GM18909 (cell line): ENCODE results near the gene FAM117B.
"Not testable (repeated sequence)": the region's sequence is repeated elsewhere in the genome, so short reads cannot be mapped to it uniquely, and the experiment has no call there.

Experiments used
- ATAC-seq: cut with Tn5 transposase; IDR thresholded peaks from one replicate; pipeline ENCODE4 v1.9.1; 2021; ENCODE audit warnings: mild to moderate bottlenecking; ENCODE audit not compliant: unreplicated experiment, poor library complexity

The FAM117B gene

DNA sequence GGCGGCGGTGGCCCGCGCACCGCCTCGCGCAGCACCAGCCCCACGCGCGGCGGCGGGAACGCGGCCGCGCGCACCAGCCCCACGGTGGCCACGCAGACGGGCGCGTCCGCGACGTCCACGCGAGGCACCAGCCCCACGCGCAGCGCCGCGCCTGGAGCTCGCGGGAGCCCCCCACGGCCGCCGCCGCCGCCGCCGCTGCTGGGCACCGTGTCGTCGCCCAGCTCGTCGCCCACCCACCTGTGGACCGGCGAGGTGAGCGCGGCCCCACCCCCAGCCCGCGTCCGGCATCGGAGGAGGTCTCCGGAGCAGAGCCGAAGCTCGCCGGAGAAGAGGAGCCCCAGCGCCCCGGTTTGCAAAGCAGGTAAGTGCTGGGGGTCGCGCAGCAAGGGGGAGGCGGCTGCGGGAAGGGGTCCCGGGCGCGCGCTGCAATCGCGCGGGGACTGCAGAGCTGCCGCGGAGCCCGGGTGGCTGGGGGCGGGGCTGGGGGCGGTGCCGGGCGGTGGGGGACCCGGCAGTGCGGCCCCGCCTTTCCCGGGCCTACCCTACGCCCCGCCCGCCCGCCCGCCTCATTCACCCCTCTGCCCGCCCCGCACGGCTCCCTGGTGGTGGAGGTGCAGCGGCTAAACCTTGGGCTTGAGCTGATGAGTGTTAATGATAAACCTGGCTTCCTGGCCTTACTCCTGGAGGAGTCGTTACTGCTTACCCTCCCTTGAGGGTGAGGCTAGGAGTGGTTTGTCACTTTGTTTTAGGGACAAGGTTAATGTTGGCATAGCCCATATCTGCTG lies 851 bp downstream of the FAM117B start:
- peak; percentile 69 for ATAC-seq

DNA sequence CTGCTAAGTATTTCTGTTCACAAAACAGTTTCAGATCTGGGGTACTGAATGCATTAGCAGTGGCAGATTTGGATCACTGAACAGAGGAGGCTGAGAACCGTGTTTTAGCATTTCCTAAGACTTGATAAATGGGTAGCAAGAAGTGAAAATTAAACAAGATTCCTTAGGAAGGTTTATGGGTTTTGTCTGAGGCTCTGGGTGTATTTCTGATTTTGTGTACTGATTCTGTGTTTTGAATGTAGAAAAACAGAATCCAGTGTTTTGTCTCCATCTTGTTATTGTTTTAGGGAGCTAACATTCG lies 1.4 kb downstream of the FAM117B start:
- ATAC-seq = no peak

DNA sequence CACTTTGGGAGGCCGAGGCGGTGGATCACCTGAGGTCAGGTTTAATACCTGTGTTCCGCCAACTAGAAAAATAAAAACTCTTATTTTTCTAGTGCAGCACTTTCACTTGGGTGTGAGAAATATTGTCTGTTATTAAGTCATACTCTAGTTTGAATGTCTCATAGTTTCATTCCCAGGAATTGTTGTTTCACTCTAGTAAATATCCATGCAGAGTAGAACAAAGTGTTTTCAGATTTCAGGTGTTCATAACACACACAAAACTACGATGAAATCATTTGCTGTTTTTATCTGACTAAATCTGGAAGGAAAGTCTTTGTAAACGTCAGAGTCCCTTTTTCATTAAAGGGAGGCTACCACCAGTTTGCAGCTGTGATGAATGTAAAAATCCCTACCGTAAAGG lies 4.0 kb downstream of the FAM117B start:
- no peak for ATAC-seq

DNA sequence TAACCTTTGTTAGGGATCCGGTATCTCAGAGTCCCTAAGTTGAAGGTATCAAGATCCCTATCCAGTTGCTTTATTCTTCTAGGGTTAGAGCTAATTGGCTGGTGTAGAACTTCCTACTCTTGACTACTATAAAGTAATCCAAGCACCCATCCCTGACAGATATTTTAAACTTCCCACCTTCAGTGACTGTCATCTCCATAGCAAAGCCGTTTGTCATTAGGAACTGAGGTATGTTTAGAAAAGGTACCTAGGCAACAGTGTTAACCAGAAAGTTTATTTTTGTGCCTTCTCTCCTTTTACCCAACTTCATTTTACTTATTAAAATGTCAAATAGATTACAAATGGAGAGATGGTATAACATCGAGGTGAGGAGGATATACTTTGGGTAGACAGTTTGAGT lies 4.5 kb downstream of the FAM117B start:
- no peak for ATAC-seq

DNA sequence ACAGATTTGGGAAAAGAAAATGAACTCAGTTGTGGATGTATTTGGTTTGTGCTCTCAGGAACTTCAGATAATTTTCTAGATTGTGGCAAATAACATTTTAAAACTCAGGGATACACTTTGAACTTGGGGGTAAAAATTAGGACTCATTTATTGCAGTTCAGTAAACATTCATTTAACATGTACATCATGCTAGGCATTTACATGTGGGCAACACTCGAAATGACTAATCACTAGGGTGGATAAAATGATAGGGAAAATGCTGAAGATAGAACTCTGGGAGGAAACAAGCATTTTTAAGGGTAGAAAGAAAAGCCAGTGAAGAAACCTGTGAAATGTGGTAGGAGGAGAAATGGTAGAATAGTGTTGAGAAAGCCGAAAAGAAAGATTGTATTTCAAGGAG lies 7.8 kb downstream of the FAM117B start:
- ATAC-seq = no peak

DNA sequence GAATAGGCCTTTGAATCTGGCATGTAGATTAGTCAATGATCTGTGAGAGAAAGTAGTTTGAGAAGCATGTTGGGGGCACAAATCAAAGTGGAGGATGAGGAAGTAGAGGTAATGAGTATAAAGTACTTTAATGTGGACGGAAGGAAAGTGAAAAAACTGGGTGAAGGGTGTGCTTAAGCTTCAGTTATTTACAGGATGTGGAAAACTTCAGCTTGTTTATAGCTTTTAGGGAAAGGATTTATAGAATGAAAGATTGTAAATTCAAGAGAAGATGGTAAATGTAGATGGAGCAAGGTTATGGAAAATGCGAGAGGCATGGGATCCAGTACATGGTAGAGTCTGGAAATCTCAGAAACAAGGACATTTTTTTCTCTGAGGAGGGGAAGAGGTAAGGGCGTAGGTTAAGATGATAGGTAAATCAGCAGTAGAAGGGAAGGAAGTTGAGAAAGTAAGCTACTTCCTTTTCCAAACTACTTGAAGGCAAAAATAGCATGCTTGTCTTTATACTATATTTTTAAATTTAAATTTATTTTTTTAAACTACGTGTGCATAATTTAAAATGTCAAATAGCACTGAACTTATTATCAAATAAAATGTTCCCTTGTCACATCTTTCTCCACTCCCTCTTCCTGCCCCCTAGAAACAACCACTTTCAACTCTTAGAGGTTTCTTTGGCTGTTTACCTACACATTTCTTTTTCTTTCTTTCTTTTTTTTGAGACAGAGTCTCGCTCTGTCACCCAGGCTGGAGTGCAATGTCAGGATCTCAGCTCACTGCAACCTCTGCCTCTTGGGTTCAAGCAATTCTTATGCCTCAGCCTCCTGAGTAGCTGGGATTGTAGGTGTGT lies 8.5 kb downstream of the FAM117B start:
- ATAC-seq = no peak

DNA sequence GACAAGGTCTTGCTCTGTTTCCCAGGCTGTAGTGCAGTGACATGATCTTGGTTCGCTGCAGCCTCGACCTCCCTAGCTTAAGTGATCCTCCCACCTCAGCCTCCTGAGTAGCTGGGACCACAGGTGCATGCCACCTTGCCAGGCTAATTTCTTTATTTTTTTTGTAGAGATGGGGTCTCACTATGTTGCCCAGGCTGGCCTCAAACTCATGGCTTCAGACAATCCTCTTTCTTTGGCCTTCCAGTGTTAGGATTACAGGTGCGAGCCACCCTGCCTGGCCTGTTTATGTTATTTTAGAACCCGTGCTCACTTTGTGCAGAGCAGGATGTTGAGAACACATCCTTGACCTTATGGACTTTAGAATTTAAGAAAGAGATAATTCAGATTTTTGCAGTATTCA lies 17.4 kb downstream of the FAM117B start:
- ATAC-seq = no peak

DNA sequence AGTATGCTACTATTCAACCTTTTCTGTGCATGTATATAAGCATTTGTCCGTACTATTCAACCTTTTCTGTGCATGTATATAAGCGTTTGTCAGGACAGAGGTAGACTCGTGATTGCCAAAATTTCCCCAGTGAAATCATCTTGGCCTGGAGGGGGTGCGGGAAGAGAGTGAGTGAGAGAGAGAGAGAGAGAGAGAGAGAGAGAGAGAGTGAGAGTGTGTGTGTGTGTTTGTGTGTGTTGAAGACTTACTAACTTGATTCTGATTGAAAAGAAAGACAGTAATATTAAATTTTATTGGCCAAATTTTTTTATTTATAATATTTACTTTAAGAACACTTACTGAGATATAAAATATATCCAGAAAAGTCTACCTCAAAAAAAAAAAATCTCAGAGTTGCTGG lies 19.1 kb downstream of the FAM117B start:
- no peak for ATAC-seq

DNA sequence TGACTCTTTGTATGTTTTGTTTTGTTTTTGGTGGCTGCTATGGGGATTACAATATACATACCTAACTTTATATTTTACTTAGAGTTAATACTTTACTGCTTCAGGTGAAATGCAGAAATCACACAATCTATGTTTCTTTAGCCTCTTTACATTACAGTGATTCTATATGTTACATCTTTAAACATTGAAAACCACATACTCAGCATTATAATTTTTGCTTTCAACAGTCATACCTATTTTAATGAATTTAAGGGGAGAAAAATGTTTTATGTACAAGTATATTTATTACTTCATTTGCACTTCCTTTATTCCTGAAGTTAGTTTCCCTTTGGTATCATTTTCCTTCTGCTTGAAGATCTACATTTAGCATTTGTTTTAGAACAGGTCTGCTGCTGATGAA lies 23.1 kb downstream of the FAM117B start:
- no peak for ATAC-seq

DNA sequence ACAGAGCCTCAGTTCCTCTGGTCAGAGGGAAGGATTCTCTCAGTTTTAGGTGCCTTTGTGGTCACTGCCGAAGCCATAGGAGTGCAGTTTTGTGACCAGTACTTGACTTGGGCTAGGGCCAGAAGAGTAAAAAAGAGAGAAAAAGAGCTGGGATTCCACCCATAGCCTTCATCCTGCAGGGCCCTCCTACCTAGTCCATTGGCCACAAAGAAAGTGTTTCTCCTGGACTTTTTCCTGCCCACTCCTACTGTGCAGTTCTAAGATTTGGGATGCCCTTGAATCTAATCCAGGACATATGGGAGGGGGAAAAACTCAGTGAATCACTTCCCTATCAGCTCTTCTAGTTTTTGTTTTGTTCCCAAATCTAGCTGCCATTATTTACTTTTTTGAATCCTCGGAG lies 26.0 kb downstream of the FAM117B start:
- ATAC-seq = no peak

DNA sequence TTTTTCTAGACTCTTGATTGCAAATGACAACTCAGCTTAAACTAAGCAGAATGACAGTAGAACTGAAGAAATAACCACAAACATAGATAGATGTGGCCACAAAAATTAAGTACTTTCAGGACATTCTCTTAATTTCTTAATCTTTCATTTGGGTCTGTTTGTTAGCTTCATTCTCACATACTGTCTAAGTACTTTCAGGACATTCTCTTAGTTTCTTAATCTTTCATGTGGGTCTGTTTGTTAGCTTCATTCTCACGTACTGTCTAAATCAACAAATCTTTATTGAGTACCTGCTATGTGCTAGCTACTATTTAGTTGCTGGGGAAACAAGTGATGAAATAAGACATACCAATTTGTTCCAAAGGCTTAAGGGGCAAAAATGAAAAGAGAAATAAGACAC lies 35.1 kb downstream of the FAM117B start:
- no peak for ATAC-seq

DNA sequence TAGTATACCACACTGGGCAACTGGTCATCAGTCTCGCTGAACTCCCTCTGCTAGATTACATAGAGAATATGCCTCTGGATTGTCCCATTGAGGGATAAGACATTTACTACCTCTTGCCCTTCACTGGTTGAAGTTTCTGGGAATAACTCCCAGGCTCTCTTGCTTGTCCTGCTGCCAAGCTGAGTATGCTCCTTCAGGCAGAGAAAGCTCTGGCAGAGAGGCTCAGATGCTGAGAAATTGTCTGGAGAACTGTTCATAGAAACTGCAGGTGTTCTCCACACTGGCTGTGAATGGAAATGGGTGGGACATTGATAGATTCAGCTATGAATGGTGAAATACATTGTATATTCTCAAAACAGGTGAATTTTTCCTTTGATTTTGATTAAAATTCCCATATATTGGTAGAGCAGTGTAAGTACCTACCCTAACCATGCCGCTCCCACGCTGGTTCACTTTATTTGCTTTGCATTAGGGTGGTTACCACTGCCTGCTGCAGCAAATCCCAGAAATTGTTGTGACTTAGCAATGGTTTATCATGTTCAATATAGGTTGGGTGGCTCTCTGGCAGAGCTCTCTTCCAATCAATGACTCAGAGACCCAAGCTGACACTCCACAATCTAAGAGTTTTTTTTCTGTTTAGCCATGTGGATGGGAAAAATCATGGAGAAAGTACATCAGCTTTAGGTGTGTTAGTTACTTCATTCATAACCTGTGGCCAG lies 36.7 kb downstream of the FAM117B start:
- no peak for ATAC-seq

DNA sequence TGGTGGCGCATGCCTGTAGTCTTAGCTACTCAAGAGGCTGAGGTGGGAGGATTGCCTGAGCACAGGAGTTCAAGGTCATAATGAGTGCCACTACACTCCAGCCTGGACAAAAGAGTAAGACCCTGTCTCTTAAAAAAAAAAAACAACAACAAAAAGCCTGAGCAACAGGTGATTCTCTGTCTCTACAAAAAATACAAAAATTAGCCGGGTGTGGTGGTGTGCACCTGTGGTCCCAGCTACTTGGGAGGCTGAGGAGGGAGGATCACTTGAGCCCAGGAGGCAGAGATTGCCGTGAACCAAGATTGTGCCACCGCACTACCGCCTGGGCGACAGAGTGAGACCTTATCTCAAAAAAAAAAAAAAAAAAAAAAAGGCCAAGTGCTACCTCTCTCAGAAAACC lies 40.3 kb downstream of the FAM117B start:
- not testable (repeated sequence) for ATAC-seq

DNA sequence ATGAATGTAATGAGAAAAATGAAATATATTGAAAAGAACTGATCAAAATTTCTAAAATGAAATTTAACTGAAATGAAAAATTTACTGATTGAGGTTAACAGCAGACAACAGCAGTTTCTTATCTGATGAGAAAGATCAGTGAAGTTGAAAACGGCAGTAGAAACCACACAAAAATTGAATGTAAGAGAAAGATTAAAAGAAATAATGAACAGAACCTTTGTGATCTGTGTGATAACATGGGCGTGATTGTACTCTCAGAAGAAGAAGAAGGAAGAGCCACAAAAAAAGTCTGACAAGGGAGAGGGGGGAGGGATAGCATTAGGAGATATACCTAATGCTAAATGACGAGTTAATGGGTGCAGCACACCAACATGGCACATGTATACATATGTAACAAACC lies 45.2 kb downstream of the FAM117B start:
- ATAC-seq = no peak

DNA sequence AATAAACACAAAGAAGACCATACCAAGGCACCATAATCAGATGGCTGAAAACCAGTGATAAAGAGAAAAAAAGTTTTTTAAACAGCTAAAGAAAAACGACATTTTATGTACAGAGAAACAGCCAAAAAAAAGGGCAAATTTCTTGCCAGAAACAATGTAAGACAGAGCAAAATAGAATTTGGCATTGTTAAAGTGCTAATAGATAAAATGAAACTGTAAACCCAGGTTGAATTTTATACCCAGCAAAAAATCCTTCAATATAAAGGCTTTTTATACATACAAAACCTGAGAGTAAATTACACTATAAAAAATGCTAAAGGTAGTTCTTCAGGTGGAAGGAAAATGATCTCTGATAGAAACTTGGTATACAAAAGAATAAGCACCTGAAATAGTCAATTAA lies 45.7 kb downstream of the FAM117B start:
- no peak for ATAC-seq

DNA sequence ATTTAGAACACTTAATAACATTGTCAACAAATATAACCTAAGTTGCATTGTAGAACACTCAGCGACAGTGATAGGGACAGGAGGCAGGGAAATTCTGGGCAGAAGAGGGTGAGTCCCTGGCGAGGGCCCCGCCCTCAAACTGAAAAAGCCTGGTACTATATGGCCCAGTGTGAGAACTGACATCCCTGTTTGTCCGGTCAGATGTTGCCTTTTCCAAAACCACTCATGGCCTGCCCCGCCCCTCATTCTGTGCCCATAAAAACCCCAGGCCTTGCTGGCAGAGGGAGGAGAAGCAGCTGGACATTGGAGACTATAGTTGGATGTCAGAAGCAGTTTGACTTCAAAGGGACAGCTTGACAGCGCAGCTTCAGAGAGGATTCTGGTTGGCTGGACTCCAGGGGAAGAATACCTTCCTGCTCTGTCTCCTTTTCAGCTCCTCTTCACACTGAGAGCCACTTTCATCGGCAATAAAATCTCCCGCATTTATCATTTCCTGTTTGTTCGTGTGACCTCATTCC lies 47.0 kb downstream of the FAM117B start:
- no peak for ATAC-seq

DNA sequence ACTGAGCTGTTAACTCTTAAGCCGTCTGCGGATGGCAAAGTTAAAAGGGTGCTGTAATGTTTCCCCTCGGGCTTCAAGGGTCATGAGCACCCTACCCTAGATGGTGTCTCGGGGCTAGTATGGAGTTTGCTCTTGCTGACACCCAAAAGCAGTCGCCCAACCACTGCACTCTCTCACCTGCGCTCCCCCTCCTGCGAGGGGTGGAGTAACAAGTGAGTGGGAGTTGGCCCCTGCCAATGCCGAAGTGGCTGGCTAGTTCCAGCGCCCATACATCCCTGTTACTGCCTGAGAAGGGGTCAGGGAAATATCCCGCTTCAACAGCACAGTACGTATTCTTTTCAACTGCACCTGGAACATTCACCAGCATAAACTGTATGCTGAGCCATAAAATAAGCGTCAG lies 47.5 kb downstream of the FAM117B start:
- no peak for ATAC-seq

DNA sequence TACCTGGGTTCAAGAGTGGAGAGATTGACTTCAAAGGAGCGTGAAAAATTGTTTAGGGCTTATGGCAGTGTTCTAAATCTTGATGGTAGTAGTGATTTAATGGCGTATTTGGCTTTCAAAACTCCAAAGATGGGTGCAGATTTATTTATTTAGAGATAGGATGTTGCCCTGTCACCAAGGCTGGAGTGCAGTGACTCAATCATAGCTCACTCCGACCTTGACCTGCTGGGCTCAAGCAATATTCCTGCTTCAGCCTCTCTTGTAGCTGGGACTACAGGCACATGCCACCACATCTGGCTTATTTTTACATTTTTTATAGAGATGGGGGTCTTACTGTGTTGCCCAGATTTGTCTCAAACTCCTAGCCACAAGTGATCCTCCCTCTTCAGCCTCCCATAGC lies 52.5 kb downstream of the FAM117B start:
- no peak for ATAC-seq

DNA sequence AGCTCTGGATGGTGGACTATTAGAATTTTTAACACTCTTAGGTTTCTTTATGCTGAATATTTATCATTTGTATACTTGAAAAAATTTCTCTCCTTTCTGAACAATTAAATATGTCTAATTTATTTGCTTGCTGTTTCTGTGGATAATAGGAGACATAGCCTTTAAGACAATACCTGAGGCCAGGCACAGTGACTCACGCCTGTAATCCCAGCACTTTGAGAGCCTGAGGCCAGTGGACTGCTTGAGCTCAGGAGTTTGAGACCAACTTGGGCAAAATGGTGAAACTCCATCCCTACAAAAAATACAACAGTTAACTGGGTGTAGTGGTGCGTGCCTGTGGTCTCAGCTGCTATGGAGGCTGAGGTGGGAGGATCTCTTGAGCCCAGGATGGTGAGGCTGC lies 54.7 kb downstream of the FAM117B start:
- no peak for ATAC-seq

DNA sequence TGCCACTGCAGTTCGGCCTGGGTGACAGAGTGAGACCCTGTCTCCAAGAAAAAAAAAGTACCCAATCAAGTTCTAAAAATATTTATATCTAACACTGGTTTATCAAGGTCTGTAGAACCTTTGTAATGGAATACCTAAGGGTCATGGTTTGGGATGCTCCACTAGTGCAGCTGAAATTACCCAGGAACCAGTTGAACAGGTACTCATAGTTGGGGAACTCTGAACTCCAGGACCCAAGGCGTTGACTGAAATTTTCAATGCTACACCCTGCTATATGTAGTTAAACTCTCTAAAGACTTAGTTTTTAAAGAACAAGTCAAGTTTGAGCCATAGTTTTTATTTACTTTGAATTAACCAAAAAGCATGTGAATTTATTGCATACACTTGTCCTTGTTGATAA lies 55.1 kb downstream of the FAM117B start:
- no peak for ATAC-seq

DNA sequence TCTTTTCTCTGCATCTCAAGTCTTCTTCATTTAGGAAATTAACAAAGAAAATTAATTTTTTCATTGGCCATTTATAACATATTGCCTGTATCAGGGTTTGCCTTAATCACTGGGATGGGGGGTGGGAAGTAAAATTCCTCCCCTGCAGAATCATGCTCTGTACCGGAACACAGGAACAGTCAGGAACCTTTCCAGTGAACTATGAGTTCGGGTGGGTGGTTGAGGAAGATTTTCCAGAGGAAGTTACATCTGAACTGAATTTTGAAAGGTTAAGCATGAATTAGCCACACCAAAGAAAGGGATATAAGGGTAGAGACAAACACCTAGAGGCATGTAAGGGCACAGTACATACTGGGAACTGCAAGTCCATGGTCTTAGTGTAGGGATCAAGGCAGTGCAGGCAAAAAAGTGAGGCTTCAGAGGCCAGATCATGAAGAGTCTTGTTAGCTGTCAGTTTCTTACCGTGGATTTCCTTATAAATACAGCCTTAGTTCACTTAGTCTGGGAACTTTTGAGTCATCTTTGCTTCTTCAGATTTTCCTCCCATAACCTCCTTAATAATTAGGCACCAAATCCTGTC lies 55.6 kb downstream of the FAM117B start:
- ATAC-seq = no peak
